HG03103 (cell line): ENCODE data around the gene CASP1.
"Not testable (repeated sequence)": the region's sequence is repeated elsewhere in the genome, so short reads cannot be mapped to it uniquely, and the experiment has no call there.

Experiments
- ATAC-seq: cut with Tn5 transposase; IDR thresholded peaks from one replicate; pipeline ENCODE4 v1.9.1; 2021; ENCODE audit warnings: low read depth; ENCODE audit not compliant: unreplicated experiment

CASP1 gene

DNA sequence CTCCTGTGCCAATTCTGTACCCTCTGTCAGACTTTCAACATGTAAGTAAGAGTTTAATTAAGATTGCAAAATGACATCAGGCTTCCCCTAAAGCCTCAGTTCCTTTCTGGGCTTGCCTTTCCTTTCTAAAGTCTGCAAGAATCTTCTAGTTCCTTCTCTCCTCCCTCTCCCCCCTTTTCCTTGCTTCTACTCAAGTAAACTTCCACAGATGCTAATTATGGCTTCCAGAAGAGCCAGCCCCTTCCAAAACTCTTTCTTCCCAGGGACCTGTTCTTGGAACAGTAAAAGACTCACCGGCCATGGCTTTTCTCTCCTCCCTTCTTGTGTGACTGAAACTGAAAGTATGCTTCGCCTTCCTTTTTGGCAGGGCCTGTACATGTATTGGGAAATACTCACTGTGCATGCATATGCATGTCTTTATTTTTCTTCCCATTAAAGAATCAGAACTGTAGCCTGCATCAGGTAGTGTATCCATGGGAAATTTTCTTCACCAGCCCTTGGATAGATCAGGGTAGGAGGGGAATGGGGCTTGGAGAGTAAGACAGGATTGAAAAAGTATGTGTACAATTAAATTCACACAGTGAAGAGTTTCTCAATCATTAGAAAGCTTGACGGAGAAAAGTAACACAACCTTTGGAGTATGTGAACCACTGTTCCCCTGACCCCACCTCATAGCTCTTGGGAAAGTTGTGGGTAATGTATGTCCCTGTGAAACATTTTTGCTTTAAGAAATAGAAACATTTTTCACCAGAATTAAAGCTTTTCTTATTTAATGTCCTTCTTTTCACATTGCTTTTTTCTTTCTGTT lies at the start of gene CASP1:
TSS of gene CASP1 (minus strand) at position 332 of the 808 bp plus-strand sequence. CDS start at position 301, 31 bp downstream.
- ATAC-seq = peak; percentile 88

DNA sequence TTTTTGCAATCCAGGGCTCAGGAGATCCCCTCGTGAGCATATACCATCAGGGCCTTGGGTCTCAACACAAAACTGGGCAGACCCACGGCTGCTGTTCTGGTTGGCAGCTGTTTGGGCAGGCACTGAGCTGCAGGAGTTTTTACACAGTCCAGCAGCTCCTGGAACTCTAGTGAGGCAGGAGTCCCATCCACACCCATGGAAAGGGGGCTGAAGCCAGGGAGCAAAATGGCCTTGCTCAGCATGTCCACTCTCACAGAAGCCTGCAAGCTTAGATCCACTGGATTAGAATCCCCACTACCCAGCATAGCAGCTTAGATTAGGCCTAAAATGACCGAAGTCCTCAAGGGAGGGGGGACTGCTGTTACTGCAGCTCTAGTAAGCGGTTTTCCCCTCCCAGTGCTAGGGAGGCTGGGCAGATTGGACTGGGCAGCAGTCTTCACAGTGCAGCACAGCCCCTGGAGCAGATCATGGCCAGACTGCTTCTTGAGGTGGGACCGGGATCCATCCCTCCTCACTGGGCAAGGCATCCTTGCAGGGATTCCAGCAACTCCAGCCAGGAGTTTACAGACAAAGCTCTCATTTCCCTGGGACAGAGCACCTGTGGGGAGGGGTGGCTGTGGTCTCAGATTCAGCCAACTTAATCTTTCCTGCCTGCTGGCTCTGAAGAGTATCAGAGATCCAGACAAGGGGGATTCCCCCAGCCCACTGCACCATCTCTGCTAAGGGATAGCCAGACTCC lies 46.6 kb upstream of the CASP1 start:
- no peak for ATAC-seq

DNA sequence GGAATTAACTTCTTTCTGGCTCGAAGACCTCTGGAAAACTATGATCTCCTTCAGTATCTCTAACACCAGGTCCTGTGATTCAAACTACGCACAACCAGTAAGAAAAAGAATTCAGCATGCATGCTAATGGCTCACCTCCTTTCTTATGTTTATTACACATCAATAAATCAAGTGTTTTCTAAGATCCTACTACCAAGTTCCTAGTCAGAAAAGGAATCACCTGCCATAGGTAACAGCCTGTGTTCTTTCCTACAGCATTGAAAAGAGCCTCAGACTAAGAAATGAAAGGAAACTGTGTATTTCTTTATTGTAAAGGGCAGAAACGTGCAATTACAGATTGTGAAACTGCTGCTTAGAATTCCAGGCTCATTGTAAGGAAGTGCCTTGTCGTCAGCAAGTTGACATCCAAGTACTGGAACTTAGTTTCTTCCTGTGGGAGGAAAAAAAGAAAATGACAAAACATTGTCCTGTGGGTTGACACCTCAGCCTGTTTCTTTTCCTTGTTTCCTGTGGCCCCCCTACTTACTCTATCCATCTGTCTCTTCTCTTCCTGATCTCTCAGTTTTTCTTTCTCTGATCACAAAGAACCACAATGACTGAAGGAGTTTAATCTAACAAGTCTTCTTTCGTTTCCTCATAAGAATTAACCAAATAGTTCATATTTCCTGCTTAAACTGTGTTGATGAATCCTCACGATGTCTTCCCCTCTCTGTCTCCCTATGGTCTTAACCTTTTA lies 45.4 kb upstream of the CASP1 start:
- not testable (repeated sequence) for ATAC-seq

DNA sequence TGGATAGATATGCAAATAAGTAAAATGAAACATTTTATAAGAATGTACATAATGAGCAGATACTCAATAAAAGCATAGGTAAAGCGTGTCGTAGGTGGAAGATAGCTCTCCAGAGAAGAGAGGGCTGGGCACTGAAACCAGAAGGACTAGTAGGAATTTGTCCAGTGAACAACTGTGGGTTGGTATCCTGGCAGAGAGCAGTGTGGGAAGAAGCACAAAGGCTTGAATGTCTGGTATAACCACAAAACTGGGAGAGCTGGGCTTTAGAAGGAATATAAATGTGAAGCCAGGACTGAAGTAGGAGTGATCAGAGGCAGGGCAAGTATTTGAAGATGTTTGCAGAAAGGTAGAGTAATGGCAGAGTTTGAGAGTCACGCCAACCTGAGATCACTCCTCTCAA lies 43.3 kb upstream of the CASP1 start:
- no peak for ATAC-seq

DNA sequence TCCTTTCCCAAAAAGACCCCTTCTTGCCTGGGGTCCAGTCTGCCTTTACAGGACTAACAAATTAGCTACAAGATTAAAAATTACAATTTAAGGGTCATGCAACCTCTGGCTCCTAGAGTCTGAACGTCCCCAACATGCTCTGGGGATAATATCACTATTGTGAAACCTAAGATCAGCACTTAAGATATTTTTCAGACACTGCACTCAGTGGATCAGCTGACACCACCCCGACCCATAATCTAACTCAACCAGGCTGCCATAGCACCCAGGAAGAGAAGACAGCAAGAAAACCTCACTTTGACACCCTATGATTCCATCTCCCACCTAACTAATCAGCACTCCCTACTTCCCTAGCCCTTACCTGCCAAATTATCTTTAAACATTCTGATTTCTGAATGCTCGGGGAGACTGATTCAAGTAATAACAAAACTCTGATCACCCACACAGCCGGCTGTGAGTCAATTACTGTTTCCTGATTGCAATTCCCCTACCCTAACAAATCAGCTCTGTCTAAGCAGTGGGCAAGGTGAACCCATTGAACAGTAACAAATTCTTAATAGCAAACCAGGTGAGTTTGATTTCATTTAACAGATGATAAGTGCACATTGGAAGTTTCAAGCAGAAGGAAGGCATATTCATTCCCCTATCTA lies 42.3 kb upstream of the CASP1 start:
- not testable (repeated sequence) for ATAC-seq

DNA sequence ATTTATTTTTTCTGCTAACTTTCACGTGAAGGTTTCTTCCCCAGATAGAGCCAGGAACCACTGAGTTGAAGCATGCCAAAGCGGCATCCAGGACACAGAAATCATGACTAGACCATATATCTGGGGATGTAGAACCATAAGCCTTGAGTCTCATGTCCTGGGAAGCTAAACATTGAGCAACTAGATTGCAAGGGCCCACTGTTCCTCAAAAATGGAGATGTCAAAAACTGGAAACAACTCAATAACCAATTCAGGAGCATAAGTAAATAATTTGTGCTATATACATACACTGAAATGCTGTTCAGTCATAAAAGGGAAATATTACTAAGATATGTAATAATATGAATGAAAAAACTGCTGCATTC lies 39.2 kb upstream of the CASP1 start:
- no peak for ATAC-seq

DNA sequence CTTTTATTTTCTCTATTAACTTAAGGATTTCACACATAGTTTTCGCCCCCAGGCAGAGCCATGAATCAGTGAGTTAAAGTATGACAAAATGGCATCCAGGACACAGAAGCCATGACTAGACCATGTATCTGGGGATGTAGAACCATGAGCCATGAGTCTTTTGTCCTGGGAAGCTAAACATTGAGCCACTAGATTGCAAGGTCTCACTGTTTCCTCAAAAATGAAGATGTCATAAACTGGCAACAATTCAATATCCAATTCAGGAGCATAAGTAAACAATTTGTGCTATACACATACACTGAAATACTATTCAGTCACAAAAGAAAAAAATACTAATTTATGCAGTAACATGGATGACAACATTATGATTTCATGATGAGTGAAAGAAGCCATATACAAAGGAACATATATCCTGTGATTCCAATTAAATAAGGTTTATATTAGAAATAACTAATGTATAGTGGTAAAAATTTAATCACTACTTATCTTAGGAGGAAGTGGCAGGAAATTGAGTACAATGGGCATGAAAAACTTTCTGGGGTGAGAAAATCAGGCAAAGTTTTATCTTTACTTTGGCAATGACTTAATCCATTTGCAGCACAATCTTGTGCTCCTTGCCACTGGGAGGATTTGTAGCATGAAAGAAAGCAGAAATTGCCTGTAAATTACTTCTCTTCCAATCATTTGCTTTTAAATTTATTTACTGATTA lies 38.7 kb upstream of the CASP1 start:
- ATAC-seq = no peak

DNA sequence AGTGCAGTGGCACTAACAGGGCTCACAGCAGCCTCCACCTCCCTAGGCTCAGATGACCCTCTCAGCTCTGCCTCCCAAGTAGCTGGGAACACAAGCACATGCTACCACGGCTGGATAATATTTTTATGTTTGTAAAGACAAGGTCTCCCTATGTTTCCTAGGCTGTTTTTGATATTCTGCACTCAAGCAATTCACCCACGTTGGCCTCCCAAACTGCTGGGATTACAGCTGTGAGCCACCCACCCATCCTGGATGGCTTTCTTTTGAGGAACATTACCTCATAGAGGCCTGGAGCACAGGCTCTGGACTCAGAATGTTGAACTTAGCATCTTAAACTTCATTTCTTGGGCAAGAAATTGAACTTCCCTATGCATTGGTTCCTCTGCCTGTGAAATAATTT lies 37.1 kb upstream of the CASP1 start:
- ATAC-seq = not testable (repeated sequence)

DNA sequence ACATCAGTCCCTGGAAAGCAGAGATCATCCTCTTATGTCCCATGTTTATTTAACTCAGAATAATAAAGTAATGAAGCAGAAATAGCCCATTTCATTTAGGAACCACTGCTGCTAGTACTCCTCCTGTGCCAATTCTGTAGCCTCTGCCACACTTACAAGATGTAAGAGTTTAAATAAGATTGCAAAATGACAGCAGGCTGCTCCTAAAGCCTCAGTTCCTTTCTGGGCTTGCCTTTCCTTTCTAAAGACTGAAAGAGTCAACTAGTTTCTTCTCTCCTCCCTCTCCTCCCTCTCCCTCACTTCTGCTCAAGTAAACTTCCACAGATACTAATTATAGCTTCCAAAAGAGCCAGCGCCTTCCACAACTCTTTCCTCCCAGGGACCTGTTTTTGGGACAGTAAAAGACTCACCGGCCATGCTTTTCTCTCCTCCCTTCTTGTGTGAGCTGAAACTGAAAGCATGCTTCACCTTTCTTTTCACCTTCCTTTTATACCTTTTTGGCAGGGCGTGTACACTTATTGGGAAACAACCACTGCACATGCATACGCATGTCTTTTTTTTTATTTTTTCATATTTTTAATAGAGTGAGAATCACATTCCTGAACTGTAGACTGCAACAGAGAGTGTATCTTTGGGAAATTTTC lies 36.3 kb upstream of the CASP1 start:
- ATAC-seq = no peak

DNA sequence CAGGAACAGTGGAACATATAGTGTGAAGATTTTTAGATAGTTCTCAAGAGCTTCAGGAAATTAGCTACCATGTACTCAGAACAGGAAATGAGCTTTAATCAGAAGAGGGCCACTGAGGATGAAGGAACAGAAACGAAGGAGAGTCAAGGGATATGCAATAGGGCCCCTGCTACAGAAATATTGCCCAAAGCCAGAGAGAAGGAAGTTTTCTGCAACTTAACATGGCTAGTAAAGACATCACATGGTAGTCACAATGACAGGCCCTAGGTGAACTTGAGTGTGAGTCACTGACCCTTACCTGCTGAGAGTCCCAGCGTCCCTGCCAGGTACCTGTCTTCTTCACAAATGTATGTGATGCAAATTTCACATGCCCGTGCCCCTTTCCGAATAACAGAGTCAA lies 35.4 kb upstream of the CASP1 start:
- no peak for ATAC-seq

DNA sequence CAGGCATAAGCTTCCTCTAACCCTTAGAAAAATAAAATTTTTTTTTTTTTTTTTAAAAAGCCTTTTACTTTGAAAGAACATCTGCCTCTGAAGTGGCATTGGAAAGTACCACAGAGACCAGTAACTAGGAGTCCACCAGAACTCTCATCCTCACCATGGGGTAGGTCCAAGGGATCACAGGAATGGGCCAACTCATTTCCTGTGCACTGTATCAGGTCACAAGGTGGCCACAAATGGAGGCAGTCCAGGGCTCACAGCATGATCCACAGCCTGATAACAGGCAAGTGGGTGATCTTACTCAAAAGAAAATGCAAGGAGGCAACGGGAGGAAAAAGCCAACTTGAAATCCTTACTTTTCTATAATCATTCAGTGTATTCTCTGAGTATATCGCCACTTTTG lies 34.8 kb upstream of the CASP1 start:
- ATAC-seq = not testable (repeated sequence)

DNA sequence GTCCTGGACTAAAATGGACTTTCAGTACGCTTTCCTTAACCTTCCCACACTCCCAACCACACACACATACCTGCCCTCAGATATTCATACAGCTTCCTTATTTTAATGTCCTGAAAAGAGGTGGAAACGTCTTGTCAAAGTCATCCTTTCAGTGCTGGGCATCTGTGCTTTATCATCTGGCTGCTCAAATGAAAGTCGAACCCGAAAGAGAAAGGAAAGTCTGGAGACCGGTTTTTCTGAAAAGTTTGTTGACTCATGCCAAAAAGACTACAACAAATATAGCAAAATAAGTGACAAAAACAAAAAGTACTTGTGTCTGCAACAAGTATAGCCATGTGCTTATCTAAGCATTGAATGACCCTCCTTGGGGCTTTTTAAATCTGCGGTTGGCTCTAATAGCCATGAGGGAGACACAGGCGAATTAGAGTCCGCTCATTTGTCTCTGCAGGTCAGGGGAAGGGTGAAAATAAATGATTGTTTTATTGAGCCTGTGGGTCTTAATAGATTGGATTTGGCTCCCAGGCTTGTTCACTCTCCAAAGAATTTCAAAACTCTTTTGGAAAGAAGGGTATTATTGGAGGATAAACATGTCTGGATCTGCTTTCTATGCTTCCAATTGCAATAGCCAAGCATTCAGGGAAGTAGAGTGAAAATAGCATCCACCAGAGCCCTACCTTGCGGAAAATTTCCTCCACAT lies 28.4 kb upstream of the CASP1 start:
- not testable (repeated sequence) for ATAC-seq

DNA sequence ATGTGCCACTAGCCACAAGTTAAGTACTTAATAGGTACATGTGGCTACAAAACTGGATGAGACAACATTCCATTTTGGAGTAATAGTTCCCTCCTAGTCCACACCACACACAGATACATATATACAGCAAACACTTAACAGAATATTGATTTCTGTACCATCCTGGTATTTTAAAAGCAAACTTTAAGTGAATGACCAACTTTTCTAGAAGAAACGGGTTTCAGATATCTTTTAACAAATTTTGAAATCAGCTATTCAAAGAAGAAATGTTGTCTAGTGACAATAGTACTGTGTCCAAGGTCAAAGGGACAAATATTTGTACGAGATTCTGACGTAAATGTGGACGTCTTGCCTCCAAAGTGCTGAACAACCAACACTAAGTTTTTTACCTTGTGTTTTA lies 22.5 kb upstream of the CASP1 start:
- ATAC-seq = no peak

DNA sequence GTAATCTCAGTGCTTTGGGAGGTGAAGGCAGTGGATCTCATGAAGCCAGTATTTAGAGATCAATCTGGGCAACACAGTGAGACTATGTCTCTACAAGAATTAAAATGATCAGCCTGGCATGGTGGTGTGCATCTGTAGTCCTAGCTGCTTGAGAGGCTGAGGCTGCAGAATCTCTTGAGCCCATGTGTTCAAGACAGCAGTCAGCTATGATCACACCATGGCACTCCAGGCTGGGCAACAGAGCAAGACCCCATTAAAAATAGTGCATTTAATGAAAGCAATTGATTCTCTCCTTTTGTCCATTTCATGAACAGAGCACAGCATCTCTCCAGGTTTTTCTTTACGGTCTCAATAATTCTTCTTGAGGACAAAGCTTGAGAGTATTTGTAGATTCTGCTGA lies 21.5 kb upstream of the CASP1 start:
- no peak for ATAC-seq

DNA sequence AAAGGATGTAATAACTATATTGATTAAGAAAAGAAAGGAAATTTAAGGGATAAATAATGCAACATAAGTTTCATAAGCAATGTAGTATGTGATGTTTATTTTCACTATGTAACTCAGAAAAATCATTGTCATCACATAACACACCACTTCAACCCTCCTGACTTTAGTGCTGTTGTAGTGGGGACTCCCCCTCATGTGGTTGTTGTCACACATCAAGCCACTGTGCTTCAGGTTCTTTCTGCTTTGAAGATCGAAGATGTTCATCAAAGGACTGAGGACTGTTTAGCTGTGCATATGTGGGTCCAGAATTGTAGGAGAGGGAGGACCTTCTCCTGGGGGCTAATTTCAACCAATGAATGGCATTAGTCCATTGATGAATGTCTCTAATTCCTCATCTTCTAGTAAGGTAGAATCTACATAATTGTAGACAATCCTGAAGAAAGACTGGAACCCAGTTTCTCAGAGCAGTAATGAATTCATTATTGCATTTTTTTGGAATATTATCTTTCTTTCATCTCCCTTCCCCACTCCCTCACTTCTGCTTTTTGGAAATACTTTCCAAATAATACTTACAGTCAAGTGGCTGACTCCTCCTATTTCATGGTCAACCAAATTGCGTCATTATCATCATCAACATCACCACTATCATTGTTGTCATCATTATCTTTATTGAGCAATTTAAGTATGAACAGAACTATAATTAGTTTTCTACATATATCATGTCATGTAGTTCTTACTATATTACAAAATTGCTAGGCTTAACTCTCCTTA lies 20.0 kb upstream of the CASP1 start:
- no peak for ATAC-seq

DNA sequence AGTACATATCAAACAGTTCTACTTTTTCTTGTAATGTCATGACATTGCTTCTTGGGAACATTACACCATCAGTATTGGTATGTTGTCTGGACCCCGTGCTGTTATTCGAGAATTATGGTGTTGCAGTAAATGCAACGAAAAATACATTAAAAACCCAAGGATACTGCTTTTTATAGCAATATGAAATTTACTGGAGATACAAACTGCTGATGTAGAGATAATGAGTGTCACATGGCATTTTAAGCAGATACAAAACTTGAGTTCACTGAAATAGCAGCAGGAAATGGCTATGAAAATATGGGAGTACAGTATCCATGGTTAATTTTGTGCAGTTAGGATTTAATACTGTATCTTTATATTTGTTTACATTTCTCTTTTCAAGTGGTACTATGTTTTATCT lies 17.5 kb upstream of the CASP1 start:
- no peak for ATAC-seq

DNA sequence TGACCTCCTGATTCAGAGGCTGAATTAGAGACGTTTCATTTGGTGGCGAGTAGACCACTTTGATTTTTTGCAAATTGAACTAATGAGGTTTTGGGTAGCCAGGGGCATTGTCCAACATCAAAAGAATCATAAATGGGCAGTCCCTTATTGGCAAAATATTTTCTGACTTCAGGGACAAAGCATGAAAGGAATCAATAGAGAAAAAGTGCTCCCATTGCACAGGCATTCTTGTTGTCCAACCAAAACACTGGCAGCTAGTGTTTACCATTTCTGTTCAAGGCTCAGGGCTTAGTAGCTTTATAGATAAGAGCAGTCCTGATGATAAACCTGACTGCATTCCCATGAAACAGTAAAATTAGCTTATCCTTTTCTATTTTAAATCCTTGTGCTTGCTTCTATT lies 16.6 kb upstream of the CASP1 start:
- no peak for ATAC-seq

DNA sequence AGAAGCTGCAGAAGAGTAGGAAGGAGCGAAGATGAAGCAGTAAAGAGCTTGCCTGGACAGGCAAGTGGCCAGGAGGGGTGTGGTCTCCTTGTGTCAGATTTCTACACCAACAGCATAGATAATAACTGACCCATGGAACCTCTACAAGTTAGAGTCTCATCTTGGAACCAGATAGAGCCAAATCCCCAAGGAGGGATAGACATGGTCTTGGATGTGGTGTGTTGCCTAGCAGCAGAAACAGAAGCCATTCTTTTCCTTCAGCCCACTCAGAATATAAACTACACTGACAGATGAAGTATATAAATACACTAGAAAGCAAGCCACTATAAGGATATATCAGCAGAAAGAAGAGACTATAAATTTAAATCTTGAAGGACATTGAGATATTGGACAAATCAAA lies 14.5 kb upstream of the CASP1 start:
- ATAC-seq = no peak
